Measurements from ENCODE around the gene KCTD15. TPM values are rescaled to one million over a fixed set of nuclear protein-coding genes. Genes with fewer than 3 reads are reported as not detected.

The KCTD15 gene
- total RNA-seq, 1 donor from 2014 or later = 61.3 TPM

GRCh38 chr19:33811736-33812387 is 15.2 kb downstream of the KCTD15 start:
- no peak for TF ChIP-seq CTCF (IDR thresholded peaks at IDR 0.05; ENCODE audit: unreplicated experiment)
- Mint-ChIP-seq H3K36me3 (ENCODE audit: insufficient read depth) (peaks cover 13% of the 10 kb centered on the region), H3K4me3 (ENCODE audit: low read depth) (no peak overlapping the region)

GRCh38 chr19:33812388-33813330 is 16.0 kb downstream of the KCTD15 start:
- peaks cover 13% of the 10 kb centered on the region for H3K36me3 Mint-ChIP-seq (ENCODE audit: insufficient read depth)
- peaks cover 7% of the 10 kb centered on the region for H3K27me3 Mint-ChIP-seq
- no peaks in the 10 kb centered on the region for H3K9me3 Mint-ChIP-seq (ENCODE audit: low read depth)
- no peaks in the 10 kb centered on the region for H3K4me1 Mint-ChIP-seq (ENCODE audit: low read depth)
- DNase-seq (ENCODE audit: low spot score, unreplicated experiment) = no peak
- H3K27ac Mint-ChIP-seq = no peak overlapping the region
- no peak overlapping the region for H3K4me3 Mint-ChIP-seq (ENCODE audit: low read depth)
- no peak for TF ChIP-seq CTCF (IDR thresholded peaks at IDR 0.05; ENCODE audit: unreplicated experiment)

More at GRCh38 chr19:33811736-33812387, 15.2 kb downstream of the KCTD15 start:
- no peak for DNase-seq (ENCODE audit: low spot score, unreplicated experiment)
- Mint-ChIP-seq H3K27ac (no peak overlapping the region), H3K9me3 (ENCODE audit: low read depth) (no peaks in the 10 kb centered on the region), H3K27me3 (peaks cover 2% of the 10 kb centered on the region), H3K4me1 (ENCODE audit: low read depth) (no peaks in the 10 kb centered on the region)

GRCh38 chr19:33813391-33814101 is 16.9 kb downstream of the KCTD15 start:
- Mint-ChIP-seq H3K36me3 (ENCODE audit: insufficient read depth) (peaks cover 9% of the 10 kb centered on the region), H3K4me1 (ENCODE audit: low read depth) (no peaks in the 10 kb centered on the region), H3K27ac (no peak overlapping the region), H3K9me3 (ENCODE audit: low read depth) (no peaks in the 10 kb centered on the region), H3K4me3 (ENCODE audit: low read depth) (no peak overlapping the region), H3K27me3 (peaks cover 14% of the 10 kb centered on the region)
- no peak for DNase-seq (ENCODE audit: low spot score, unreplicated experiment)
- no peak for TF ChIP-seq CTCF (IDR thresholded peaks at IDR 0.05; ENCODE audit: unreplicated experiment)

GRCh38 chr19:33814181-33815165 is 17.8 kb downstream of the KCTD15 start:
- no peak overlapping the region for H3K27ac Mint-ChIP-seq
- no peaks in the 10 kb centered on the region for H3K9me3 Mint-ChIP-seq (ENCODE audit: low read depth)
- peaks cover 21% of the 10 kb centered on the region for H3K27me3 Mint-ChIP-seq
- H3K4me3 Mint-ChIP-seq (ENCODE audit: low read depth) = no peak overlapping the region
- DNase-seq (ENCODE audit: low spot score, unreplicated experiment) = no peak
- peaks cover 9% of the 10 kb centered on the region for H3K36me3 Mint-ChIP-seq (ENCODE audit: insufficient read depth)
- H3K4me1 Mint-ChIP-seq (ENCODE audit: low read depth) = no peaks in the 10 kb centered on the region
- no peak for TF ChIP-seq CTCF (IDR thresholded peaks at IDR 0.05; ENCODE audit: unreplicated experiment)

Measured in progenitor cell of endocrine pancreas (in vitro differentiated cells).